Lung (tissue), 12 donors: ENCODE measurements around the gene C20orf96. TPM values are rescaled to one million over a fixed set of nuclear protein-coding genes. Genes with fewer than 3 reads are reported as not detected.

Experiments
- ATAC-seq: fragments of 200-7000 bp; cut with Tn5 transposase; one replicate; pipeline ENCODE4 v1.9.1; 2020; ENCODE audit warnings: moderate number of reproducible peaks; ENCODE audit not compliant: insufficient read depth, low FRiP score
- DNase-seq, 3 donors: peaks; one replicate each; pipeline ENCODE4 v3.0.0-alpha.2; 2013 to 2017
- H3K27ac ChIP-seq, 2 donors: one replicate each; pipeline ENCODE4 v1.5.1; 2013; ENCODE audit warnings: mild to moderate bottlenecking in 2 of 2, moderate library complexity in 2 of 2, control low read depth in 1 of 2, inconsistent platforms in 1 of 2, low read depth in 1 of 2, low read length in 1 of 2
- H3K27me3 ChIP-seq, 3 donors: one replicate each; pipeline ENCODE4 v1.5.1; 2013; ENCODE audit warnings: low read length in 2 of 3; ENCODE audit not compliant: control insufficient read depth in 3 of 3, insufficient read depth in 3 of 3
- H3K36me3 ChIP-seq, 4 donors: one replicate each; pipeline ENCODE4 v1.5.1; 2013; ENCODE audit warnings: low read length in 4 of 4, mild to moderate bottlenecking in 1 of 4, moderate library complexity in 1 of 4; ENCODE audit not compliant: control insufficient read depth in 4 of 4, insufficient read depth in 4 of 4
- H3K4me1 ChIP-seq, 5 donors: one replicate each; pipeline ENCODE4 v1.5.1; 2013; ENCODE audit warnings: low read length in 5 of 5, mild to moderate bottlenecking in 2 of 5, moderate library complexity in 1 of 5; ENCODE audit not compliant: control insufficient read depth in 5 of 5, insufficient read depth in 5 of 5
- H3K4me3 ChIP-seq: one replicate; pipeline ENCODE4 v1.5.1; 2013; ENCODE audit warnings: mild to moderate bottlenecking, control low read depth, moderate library complexity
- H3K9ac ChIP-seq, 2 donors: one replicate each; pipeline ENCODE4 v1.5.1; 2013; ENCODE audit warnings: low read length in 2 of 2, control low read depth in 1 of 2; ENCODE audit not compliant: insufficient read depth in 1 of 2
- H3K9me3 ChIP-seq, 4 donors: one replicate each; pipeline ENCODE4 v1.5.1; 2013; ENCODE audit warnings: low read length in 3 of 4, mild to moderate bottlenecking in 1 of 4, moderate library complexity in 1 of 4; ENCODE audit not compliant: control insufficient read depth in 4 of 4, insufficient read depth in 3 of 4
- CTCF ChIP-seq: IDR thresholded peaks from 2 replicates; pipeline ENCODE4 v1.5.1; 2012; ENCODE audit warnings: mild to moderate bottlenecking; ENCODE audit errors: control extremely low read depth, extremely low read depth
- WGBS, 2 donors: extraction: QIAGEN DNeasy Blood & Tissue Kit; methylation state at CpG; one replicate each; pipeline ENCODE4 v1.1.7; 2013; 5-methylcytosine and 5-hydroxymethylcytosine counted together
- polyA plus RNA-seq, 2 donors: library from polyadenylated mRNA; stranded (reverse); fragments of 200-250 nt; gene quantifications; one replicate each; pipeline ENCODE4 v1.2.1, GENCODE V29; 2013
- total RNA-seq, 2 donors: library from RNA; depleted of rRNA in 1 of 2; stranded (reverse); fragments of >200 nt in 1 of 2; gene quantifications; one replicate each; pipeline ENCODE4 v1.2.1, GENCODE V29; 2014 to 2021
- donor health status: control.
- donor health status: control.
- donor health status: Bipolar disorder and iron deficiency.
- donor health status: healthy.
- donor health status: DM: yes; HTN: yes; CAD: no.

The C20orf96 gene
- total and polyA plus RNA-seq, 4 donors, result 5.2 to 22.4 (median 10.5) TPM

GRCh38 chr20:295804-296203, 5.3 kb upstream of the C20orf96 start:
- Histone ChIP-seq H3K27ac (no peak overlapping the region), H3K9ac (no peak overlapping the region), H3K36me3 (peaks cover 0 to 6% (median 2%) of the 10 kb centered on the region in 4 donors), H3K9me3 (no peaks in the 10 kb centered on the region), H3K4me3 (no peak overlapping the region), H3K4me1 (peaks cover 4 to 42% (median 21%) of the 10 kb centered on the region in 5 donors), H3K27me3 (no peaks in the 10 kb centered on the region)
- TF ChIP-seq CTCF, result no peak
- ATAC-seq (no peak), DNase-seq (no peak)
- WGBS, 2 donors, result 86 to 87% methylated on average over 4 of the region's 4 CpGs

DNA sequence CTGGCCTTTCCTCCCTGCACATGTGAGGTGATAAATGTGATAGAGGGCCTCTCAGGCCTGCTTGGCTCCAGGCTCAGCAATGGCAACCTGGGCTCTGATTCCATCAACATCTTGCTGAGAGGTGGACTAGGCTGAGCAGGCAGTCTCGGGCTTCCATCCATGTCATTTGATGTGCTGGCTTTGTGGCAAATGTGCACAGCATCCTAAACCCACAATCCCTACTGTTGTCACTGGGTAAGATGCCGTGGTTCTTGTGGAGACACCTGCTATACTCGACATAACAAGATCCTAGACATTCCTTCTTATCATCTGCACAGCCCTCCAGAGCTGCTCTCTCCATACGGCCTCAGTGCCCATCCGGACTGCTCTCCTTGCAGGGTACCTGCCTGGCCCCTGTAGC, 4.1 kb upstream of the C20orf96 start:
- WGBS, 2 donors, result 93 to 94% methylated on average over 5 of the region's 5 CpGs
- DNase-seq (no peak), ATAC-seq (no peak)
- Histone ChIP-seq H3K9me3 (no peaks in the 10 kb centered on the region), H3K27me3 (no peaks in the 10 kb centered on the region), H3K36me3 (peaks cover 0 to 3% (median 0%) of the 10 kb centered on the region in 4 donors), H3K27ac (no peak overlapping the region), H3K9ac (no peak overlapping the region), H3K4me1 (peaks cover under 1 to 36% (median 10%) of the 10 kb centered on the region in 5 donors), H3K4me3 (no peak overlapping the region)
- no peak for TF ChIP-seq CTCF

- H3K4me3 ChIP-seq, result peak overlapping the region; percentile 69
- H3K27ac ChIP-seq, result peak overlapping the region; percentile 55 to 82
- peaks cover 0 to 22% (median 14%) of the 10 kb centered on the region in 5 donors for H3K4me1 ChIP-seq
- no peak for DNase-seq
- no peak for TF ChIP-seq CTCF
- no peaks in the 10 kb centered on the region for H3K9me3 ChIP-seq
- peaks cover 0 to 2% (median 0%) of the 10 kb centered on the region in 4 donors for H3K36me3 ChIP-seq
- no peaks in the 10 kb centered on the region for H3K27me3 ChIP-seq
- H3K9ac ChIP-seq, result peak overlapping the region; percentile 84 to 99
- 37% methylated on average over 2 of the region's 2 CpGs for WGBS, 2 donors
- no peak for ATAC-seq
Measured at GRCh38 chr20:289693-290083, 862 bp downstream of the C20orf96 start.
